ENCODE measurements around the gene PDE11A.
"Not testable (repeated sequence)": the region's sequence is repeated elsewhere in the genome, so short reads cannot be mapped to it uniquely, and the experiment has no call there.

The PDE11A gene

DNA sequence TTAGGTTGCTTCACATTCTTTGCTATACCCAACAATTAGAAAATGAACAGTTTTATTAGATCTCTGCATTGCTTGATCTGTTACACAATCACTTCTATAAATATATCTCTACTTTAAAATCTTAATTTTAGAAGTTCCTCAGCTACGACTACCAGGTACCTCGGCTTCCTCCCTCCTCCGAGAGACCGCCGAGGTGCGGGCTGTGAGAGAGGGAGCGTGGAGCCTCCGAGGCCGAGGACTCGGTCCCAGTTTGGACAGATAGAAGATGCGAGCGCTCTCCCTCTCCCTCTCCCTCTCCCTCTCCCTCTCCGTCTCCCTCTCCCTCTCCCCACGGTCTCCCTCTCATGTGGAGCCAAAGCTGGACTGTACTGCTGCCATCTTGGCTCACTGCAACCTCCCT lies 128.0 kb downstream of the PDE11A start:
- not testable (repeated sequence) for DNase-seq (ENCODE audit: extremely low spot score, insufficient read length, low read depth); FAIRE-seq

- FAIRE-seq (no peak), DNase-seq (ENCODE audit: extremely low spot score, insufficient read length, low read depth) (no peak)
These were observed 129.8 kb downstream of the PDE11A start for GRCh38 chr2:177942731-177943130.

GRCh38 chr2:177939211-177939610 lies 133.4 kb downstream of the PDE11A start:
- DNase-seq (ENCODE audit: extremely low spot score, insufficient read length, low read depth) (no peak), FAIRE-seq (no peak)

- FAIRE-seq (no peak), DNase-seq (ENCODE audit: extremely low spot score, insufficient read length, low read depth) (no peak)
These were observed 141.7 kb downstream of the PDE11A start for GRCh38 chr2:177930916-177931315.

DNA sequence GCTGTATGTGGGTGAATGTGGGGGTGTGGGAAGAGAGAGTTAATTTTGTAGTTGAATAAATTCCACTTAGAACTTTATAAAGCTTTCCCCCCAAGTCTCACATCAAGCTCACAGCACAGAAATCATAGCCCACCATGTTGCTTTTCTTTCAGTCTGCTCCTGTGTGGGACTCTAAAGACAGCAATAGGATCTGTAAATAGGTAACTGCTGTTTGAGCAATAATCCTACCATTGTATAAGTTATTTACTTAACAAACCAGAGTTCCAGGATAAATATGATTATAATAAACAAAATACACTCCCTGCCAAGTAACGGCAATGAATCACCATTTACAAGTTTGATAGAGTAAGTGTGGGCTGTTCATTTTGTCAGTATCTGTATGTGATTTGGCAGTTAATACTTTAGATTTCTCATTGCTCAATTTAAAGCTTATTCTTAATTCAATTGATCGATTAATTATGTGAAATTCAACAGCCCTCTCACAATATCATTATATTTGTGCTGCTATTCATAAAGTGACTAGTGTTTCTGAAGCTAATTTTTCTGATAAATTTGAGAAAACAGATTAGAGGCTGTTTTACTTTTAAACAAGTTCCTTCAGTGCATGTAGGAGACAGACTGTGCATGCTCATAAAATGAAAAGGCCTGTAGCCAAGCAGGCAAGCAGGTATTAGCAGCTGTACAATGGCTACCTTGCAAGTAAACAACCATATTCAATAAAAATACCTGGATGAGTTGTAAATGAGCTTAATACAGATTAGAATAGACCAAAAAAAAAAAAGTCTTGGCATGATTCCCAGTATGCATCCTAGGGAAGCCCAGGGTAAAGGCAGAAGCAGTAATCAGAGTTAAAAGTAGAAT lies 142.7 kb downstream of the PDE11A start:
- no peak for DNase-seq (ENCODE audit: extremely low spot score, insufficient read length, low read depth)
- no peak for FAIRE-seq

GRCh38 chr2:177923323-177923722 lies 149.3 kb downstream of the PDE11A start:
- FAIRE-seq, result no peak
- no peak for DNase-seq (ENCODE audit: extremely low spot score, insufficient read length, low read depth)

GRCh38 chr2:177921726-177922125 lies 150.9 kb downstream of the PDE11A start:
- DNase-seq (ENCODE audit: extremely low spot score, insufficient read length, low read depth) (no peak), FAIRE-seq (no peak)

DNA sequence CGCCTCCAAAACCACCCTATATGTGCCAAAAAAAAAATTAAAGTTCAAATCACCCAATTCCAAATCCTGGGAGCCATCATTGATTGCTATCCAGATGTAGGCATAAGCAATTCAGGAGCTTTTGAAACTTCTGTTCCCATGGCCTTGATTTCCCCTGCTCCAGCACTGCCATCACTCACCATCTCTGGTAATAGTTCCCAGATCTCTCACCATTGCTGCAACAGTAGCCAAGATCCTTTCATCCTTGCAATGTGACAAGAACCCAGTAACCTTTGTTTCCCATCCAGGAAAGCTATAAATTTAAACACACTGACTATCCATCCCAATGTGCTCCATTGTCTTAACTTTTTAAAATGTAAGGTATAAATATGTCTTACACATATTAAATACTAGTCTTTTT lies 155.4 kb downstream of the PDE11A start:
- no peak for FAIRE-seq
- no peak for DNase-seq (ENCODE audit: extremely low spot score, insufficient read length, low read depth)

DNA sequence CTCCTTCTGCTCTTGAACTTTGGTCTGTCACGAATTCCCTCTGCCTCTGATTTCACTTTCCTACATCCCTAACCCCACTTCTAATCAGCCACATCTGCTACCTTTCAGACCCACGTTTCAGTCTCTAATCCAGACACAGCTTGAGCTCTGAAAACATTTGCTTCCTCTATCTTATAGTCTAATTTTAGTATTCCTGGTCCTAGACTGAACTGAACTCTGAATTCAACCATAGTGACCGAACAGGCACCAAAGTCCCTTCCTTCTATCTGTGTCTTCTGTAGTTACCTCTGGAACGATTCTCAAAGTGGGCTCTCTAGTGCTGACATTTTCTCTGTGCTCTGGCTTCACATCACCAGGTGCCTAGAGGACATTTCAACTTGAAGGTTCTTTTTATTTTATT lies 156.2 kb downstream of the PDE11A start:
- FAIRE-seq, result no peak
- DNase-seq (ENCODE audit: extremely low spot score, insufficient read length, low read depth), result no peak

GRCh38 chr2:177914247-177914646 lies 158.3 kb downstream of the PDE11A start:
- FAIRE-seq, result no peak
- no peak for DNase-seq (ENCODE audit: extremely low spot score, insufficient read length, low read depth)

DNA sequence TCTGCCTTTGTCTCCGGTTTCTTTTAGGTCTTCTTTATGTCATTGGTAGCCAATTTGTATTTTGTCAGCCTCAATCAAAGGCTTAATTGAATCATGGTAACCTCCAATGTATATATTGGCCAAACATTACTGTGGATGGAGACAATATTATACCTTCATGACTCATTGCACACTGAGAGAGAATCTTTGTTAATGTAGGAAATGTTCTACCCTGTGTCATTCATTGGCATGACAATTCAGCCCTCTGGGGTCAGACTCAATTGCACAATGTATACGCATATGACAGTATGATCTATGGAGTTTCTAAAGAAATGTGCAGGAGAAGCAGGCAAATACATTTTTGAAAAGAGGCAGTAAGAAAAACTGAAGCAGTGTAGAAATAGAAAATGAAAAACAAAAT lies 162.6 kb downstream of the PDE11A start:
- FAIRE-seq (no peak), DNase-seq (ENCODE audit: extremely low spot score, insufficient read length, low read depth) (no peak)

GRCh38 chr2:177908824-177909223 lies 163.8 kb downstream of the PDE11A start:
- FAIRE-seq (no peak), DNase-seq (ENCODE audit: extremely low spot score, insufficient read length, low read depth) (no peak)

- no peak for DNase-seq (ENCODE audit: extremely low spot score, insufficient read length, low read depth)
- no peak for FAIRE-seq
These were observed 164.4 kb downstream of the PDE11A start for GRCh38 chr2:177908182-177908581.

DNA sequence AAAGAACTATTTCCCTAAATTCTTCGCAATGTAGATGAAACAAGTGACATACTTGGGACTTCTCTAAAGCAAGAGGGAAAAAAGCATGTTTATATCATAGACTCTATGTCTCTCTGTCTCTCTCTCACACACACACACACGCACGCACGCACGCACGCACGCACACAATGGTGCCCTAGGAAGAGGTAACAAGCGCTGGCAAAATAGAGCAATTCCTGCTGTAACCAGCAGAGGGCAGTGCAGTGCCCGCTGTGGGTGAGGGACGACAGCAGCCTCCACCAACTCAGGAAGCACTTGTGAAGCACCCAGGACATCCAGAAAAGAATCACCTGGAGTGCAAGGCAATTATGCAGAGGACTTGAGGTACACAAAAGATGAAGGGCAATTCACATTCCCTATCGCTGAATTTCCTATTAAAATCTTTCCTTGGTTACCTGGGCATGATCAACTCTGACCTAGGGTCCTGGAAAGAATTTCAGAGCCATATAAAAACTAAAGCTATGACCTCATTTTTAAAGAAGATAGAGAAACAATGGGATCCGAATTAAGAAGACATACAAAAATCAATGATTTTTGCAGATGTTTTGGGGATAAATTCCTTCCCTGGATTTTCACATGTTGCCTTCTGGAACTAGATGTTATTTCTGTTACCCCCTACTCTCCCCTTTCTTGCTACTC lies 166.4 kb downstream of the PDE11A start:
- FAIRE-seq (peak; percentile 85), DNase-seq (ENCODE audit: extremely low spot score, insufficient read length, low read depth) (peak; percentile 43)

GRCh38 chr2:177905640-177906039 lies 166.9 kb downstream of the PDE11A start:
- FAIRE-seq, result no peak
- no peak for DNase-seq (ENCODE audit: extremely low spot score, insufficient read length, low read depth)

- no peak for DNase-seq (ENCODE audit: extremely low spot score, insufficient read length, low read depth)
- no peak for FAIRE-seq
These were observed 170.0 kb downstream of the PDE11A start for GRCh38 chr2:177902395-177903163.

DNA sequence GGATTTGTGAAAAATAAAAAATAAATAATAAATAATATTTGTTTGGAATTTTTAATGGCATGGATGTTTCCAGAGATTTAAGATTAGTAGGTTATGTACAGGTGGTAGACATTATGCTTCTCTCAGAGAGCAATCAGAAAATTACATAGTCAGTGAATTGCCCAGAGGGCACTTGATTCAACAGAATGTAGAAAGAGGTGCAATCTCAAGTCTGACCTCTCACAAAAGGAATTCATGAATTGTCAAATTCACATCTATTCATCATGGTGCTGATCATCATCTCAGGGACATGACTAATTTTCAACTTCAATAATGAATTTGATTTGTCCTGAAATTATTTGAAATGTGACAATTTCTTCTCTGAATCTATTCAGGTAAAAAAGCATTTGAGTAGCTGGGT lies 172.5 kb downstream of the PDE11A start:
- FAIRE-seq (no peak), DNase-seq (ENCODE audit: extremely low spot score, insufficient read length, low read depth) (no peak)

DNA sequence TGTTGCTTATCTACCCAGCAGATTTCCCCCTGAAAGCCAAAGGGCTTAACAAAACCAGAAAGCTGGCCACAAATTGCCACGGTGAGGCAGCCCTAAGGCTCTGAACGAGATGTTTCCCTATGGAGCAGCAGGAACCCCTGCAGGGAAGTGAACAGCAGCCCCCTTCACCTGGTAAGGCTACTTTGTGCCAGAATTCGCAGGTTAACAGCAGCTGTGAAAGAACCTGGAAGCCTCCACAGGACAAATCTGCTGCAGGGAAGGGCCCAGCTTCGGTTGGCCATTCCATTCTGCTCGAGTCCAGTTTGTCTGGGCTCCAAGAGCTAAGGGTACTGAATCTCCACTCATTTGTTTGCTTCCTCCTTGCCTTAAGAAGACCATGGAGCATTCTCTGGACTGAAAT lies 175.3 kb downstream of the PDE11A start:
- no peak for DNase-seq (ENCODE audit: extremely low spot score, insufficient read length, low read depth)
- FAIRE-seq, result no peak

DNA sequence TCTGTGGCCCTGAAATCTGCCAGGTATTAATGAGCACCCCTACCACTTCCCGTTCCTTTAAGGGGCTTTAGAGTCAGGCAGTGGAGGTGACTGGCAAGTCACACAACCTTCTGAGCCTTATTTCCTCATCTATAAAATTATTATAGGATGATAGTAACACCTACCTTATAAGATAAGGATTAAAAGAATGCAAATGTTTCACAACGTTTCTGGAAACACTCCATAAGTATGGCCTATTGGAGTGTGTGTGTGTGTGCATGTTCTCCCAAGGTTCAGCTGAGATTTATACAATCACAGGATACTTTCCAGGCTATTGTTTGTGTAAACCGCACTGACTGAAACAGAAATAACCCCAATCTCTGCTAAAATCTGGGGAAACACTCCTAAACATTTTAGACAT lies 176.0 kb downstream of the PDE11A start:
- DNase-seq (ENCODE audit: extremely low spot score, insufficient read length, low read depth) (no peak), FAIRE-seq (no peak)

GRCh38 chr2:177894546-177894945 lies 178.0 kb downstream of the PDE11A start:
- DNase-seq (ENCODE audit: extremely low spot score, insufficient read length, low read depth) (no peak), FAIRE-seq (no peak)

DNA sequence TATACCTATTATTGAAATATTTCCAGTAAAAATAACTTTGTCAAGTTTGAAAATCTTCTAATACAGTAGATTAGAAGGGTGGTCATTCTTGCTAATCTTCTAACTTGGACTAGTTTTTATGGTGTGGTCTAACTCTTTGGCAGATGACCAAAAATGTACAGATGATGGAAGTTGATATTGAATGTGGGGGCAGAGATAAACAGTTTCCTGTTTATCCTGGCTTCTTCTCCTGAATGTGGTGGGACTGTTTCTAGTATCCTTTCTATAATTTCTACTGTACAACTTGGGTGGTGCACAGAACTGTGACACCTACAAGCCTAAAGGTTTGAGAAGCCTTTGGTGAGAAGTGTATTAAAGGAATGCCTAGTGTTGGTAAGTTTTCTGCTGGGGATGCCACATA lies 178.7 kb downstream of the PDE11A start:
- DNase-seq (ENCODE audit: extremely low spot score, insufficient read length, low read depth) (no peak), FAIRE-seq (no peak)
